Fibroblast of skin of left quadriceps (primary cell): ENCODE results near the gene COL4A1.
A peak's percentile ranks its signal among the peaks of the same experiment; 100 is the strongest.

ENCODE experiments used
- DNase-seq, 2 experiments: peaks; one replicate each; pipeline ENCODE4 v3.0.0-alpha.2; 2013; ENCODE audit warnings: low read depth in 2 of 2

The COL4A1 gene

DNA sequence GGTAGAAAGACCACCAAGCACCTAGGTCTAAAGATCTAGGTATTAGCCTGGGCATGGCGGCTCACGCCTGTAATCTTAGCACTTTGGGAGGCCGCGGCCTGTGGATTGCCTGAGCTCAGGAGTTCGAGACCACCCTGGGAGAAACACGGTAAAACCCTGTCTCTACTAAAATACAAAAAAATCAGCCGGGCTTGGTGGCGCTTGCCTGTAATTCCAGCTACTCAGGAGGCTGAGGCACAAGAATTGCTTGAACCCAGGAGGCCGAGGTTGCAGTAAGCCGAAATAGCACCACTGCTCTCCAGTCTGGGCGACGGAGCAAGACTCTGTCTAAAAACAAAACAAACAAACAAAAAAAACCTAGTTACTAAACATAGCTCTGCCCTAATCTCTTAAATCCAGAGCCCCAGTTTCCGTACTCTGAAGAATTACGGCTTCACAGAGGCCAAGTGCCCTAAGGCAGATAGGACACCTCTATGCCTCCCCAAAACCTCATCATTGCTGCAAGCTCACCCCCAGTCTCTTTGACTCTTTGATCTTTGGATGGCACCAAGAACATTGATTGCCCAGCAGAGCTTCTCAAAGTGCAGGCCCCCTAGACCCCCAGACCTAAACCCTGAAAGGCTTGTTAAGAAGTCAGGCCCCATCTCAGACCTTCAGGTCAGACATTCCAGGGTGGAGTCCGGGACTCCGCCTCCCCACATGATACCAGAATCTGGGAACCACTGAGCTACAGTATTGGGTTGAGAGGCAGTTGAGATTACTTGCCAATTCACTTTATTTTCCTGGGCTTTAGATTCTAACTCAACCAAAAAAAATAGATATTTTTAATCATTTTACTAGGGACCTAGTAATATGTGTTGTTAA lies 2.9 kb upstream of the COL4A1 start:
- DNase-seq, result no peak

DNA sequence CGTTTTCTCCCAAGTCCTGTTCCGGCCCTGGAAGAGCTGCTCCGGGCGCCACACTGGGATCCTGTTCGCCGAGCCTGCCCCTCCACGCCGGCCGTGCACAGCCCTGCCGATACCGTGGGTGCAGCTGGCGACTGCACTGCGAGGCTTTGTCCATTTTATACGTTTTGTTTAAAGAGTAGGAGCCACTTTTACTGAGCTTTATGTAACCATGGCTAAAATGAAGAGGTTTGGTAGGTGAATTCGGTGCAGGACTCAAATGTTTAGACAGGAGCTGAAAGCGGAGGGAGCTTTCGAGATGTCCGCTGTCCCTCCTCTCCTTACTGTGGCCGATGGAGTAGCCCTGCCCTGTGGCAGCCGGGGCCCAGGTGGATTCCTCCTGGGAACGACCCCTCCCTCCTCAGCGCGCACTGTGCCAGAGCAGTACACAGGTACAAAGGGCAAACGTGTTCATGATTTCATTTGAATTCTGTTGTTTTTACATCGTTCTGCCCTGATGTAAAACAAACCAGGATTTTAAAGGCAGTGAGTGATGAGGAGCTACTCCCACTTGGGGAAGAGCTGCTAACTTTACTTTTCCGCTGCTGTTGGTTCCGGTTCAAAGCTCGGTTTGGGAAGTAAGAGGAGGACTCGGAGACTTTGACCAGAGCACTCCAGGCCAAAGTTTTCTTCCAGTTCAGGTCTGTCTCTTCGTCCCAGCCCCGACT lies 1.9 kb upstream of the COL4A1 start:
- DNase-seq, result no peak

DNA sequence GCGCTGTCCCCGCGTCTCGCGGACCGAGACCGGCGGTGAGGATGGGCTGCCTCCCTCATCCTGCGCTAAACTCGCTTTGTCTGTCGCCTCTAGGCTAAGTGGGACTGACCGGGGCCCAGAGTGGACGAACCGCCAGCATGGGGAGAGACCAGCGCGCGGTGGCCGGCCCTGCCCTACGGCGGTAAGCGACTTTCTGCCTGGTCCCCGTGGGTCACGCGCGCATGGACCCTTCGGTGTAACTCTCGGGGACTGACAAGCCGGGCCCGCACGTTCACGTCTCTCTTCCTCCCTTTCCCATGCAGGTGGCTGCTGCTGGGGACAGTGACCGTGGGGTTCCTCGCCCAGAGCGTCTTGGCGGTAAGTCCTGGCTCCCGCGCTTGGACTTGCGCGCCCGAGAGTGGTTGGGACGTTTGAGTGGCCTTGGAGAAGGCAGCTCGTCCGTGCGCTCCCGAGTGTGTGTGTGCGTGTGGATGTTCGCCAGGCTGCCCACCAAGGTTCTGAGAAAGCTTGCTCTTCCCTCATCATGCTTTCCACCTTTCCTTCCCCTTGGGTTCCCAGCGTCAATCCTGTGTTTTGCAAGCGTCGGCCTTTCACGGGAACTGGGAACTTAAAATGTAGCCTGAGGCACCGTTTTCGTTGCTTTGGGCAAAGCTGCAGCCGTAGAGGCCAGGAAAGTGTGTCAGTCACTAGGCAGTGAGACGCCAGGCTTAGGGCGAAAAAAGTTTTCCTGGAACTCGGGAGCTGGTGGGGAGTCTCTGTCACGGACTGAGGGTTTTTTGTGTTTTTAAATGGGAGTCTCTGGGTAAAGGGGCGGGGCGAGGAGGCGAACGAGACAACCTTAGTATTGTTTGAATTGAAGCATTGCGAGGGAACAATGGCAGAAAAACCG lies 1.1 kb upstream of the COL4A1 start:
- no peak for DNase-seq

DNA sequence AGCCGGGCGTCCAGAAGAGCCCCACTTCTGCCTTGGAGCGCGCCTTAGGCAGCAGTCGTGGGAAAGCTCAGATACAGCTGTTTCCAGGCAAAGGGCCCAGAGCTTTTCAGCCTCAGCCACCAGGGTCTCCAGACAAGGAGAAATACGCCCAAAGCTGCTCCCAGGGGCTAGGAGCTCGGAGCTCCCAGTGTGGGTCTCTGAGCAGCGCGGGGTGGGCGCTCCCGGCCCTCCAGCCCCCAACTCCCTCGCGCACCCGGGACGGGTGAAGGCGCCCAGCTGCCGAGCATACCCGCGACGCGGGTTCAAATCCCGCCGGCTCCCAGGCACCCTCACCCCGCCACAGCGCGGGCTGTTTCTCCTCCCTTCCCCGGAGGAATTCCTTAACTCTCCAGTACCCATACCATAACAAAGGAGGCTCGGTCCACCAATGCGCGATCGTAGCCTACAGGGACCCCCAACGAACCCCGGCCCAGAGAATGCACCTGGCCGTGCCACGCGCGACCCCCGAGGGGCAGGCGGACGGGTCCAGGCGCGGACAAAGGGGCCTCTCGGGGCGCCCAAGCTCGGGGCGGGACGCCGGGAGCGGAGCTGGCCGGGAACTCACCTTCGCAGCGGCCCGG lies 507 bp downstream of the COL4A1 start:
- no peak for DNase-seq

DNA sequence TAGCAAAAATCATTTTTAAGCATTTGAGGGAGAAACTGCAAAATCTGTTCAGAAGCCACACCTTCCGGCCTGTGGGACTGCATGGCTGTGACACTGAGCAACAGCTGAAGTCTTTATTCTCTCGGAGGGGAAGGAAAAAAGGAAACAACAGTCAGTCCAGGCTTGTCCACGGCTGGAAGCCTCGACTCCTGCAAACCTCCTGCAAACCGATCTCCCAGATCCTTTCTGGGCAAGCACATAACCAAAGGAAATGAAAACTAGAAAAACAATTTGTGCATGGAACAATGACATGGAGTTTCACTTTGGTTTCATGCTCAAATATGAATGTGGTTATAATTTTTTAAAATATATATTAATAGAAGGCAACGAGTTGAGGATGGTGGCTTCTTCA lies 1.0 kb downstream of the COL4A1 start:
- no peak for DNase-seq

DNA sequence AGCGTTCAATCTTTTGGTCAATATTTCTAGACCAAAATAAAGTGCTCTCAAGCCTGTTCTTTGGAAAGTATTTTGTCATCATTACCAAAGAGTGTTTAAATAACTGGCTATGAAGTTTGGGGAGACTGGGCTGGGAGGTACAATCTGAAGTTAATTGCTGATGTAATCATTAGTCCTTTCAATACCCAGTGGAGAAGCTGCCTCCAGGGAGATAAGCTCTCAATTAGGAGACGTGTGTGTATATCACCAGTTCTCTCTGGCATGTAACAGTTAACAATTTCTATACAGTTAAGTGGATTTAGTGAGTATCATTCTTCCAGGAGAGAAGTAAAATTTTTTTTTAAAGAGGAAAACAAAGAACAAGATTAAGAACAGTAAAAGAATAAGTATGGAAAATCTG lies 1.4 kb downstream of the COL4A1 start:
- no peak for DNase-seq

DNA sequence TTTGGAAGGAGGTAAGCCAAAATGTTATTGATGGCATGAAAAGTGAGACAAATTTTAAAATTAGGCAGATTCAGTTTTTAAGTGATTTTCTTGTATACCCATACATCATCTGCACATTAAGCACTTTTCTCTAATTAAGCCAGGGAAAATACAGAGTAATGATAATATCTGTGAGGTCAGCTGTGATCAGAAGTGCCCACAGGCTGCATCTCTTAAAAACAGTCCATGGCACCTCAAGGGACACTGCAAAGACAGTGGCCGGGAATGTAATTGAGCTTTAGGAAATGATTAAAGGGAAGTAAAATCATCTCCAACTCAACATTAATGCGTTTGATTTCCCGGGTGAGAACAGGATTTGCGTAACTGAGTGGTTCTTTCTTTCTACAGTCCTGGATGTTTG lies 2.0 kb downstream of the COL4A1 start:
- DNase-seq, result no peak

DNA sequence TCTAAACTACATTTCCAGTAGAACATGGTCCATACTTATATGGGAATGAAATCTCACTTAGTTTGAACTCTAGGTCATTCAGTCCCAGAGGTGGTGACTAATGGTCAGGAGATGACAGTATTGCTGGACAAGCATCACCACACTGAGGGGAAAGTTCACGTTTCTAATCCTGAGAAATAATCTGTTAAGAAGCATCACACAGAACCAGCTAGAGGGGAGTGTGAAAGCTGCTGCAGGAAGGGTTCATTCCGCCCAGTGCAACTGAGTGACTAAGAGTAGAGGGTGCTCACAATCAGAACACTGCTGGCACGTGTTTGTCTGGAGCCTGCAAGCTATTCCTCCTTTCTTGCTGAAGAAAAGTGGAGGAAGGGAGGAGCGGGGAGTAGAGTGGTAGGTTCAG lies 2.7 kb downstream of the COL4A1 start:
- DNase-seq, result no peak

DNA sequence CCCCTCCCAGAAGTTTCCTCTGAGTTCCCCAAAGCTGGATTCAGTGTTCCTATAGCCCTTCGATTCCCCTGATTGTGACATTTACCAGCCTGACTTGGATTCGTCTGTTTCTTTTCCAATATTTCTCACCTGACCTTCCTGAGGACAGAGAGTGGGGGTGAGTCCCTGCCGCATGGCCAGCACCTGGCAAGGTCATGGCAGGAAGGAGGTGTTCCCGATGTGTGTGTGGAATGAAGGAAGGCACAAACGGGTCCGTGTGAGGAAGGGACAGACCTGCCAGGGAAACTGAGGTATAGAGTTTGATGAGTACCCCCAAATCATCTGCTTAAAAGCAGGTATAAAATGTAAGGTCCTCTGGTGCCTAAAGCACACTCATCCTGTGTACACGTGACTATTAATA lies 3.3 kb downstream of the COL4A1 start:
- DNase-seq, result no peak

DNA sequence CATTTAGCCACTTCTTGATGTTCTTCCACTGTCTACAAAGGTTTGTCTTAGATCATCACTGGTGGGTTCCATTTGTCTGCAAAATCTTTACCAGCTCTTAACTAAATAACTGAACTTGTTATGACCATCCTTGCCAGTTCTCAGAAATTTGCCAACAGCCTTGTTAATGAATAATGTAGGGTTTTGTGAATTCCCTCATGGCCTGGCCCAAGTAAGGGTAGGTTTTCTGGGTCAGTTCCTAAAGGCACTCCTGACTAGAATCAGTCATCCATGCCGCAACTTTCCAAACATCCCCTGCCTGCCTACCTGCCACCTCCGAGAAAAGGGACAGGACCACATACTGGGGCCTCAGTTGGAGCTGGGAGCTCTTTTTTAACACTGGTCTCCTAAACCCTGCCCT lies 4.0 kb downstream of the COL4A1 start:
- DNase-seq, result no peak

DNA sequence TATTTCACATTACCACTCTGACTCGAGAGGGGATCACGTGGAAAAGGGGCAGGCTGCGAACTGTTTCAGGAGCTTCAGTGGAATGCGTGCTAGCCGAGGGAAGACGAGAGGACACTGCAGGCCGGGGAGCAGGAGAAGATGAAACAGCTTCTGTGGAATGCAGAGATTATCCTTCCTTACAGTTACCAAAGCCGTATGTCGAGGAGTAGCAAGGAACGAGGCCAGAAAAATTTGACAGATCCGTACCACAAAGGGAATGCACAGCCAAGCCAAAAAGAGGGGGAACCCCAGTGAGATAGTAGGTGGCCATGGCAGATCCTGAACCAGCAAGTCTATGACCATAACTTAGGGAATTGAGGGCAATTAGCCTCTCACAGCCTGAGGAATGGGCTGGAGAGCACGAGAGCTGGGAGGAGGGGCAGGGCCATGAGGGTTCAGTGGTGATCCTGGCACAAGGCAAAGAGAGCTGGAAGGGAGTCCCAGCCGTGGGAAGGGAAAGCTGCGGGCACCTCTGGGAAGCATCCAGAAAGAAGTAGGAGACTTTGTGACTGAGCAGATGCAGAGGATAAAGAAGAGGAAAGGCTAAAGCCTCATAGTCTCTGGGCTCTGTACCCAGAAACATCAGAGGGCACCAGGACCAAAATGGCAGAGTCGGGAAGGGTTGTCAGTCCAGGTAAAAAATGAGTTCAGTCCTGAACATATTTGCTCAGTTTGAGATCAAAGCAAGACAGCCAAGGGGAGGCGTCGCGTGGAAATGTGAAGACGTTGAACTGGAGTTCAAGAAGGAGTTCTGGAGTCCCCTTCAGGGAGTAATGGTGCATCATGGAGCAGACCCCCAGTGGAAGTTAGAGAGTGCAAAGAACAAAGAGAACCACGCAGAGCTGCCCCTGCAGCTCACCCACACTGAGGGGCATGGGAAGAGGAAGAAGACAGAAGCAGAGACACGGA lies 5.1 kb downstream of the COL4A1 start:
- peak; percentile 79 to 80 for DNase-seq

DNA sequence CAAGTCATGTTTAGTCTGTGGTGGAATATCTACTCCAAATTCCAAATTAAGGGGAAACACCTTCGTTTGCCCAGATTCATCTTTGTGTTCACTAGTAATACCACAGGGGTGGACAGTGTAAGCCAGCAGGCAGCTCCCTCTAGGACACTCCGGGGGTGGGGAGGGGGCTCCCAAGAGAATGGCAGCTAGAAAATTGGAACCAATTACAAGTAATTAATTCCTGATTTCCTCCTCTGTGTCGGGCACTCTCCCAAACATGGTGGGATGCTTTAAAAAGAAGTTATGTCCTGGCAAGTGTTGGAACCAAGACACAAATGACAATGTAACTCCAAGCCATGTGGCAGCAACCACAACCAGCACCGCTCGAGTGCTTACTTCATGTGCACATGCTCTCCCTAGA lies 5.9 kb downstream of the COL4A1 start:
- no peak for DNase-seq

DNA sequence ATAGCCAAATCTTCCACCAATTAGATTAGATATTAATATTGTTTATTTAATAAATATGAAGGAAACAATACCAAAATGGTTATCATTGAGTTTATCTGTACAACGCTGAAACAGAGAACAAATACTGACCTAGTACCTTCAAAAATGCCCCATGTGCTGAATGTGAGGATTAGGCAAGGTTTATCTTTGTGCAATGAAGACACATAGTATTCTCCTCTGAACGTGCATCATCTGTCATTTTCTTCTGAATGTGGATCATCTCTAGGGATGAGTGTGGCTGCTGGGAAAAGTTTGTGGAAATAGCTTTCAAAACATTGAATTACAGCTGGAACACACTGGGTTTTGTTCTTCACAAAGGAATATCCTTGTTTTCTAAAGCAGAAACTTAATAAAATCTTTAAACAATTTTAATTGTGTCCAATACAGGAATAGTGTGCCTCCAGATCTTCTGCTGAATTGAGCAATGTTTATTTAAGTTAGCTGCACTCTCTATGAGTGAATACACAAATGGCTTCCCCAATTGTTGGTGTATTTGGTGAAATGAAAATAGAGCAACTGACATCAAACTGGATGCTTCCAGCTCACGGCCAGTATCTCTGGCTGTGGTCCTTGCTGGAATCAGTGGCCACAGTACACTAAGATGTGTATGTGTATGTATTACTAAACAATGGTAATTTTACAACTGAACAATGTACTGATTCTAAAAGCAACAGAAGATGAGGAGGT lies 6.7 kb downstream of the COL4A1 start:
- DNase-seq, result no peak

DNA sequence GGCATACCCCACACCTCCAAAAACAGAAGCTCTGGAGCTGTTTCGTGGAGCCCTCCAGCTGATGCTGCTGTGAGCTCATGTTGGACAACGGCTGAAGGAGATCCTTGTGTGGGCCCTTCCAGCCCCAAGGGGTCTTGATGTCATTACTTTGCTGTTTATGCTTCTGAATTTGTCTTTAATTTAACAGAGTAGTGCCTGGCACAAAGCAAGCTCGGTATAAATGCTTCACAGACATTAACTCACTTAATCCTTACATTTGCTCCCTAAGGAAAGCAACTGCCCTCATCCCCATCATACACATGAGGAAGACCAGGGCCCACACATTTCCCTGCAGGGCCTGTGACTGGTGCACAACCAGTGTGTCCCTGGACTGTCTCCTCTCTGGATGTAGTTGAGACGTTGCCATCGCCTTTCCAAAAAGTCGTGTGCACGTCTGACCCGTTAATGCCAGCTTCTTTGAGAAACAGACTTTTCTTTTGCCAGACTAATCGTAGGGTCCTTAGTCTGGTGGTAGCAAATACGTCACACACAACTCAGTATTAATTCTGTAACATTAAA lies 7.6 kb downstream of the COL4A1 start:
- no peak for DNase-seq

DNA sequence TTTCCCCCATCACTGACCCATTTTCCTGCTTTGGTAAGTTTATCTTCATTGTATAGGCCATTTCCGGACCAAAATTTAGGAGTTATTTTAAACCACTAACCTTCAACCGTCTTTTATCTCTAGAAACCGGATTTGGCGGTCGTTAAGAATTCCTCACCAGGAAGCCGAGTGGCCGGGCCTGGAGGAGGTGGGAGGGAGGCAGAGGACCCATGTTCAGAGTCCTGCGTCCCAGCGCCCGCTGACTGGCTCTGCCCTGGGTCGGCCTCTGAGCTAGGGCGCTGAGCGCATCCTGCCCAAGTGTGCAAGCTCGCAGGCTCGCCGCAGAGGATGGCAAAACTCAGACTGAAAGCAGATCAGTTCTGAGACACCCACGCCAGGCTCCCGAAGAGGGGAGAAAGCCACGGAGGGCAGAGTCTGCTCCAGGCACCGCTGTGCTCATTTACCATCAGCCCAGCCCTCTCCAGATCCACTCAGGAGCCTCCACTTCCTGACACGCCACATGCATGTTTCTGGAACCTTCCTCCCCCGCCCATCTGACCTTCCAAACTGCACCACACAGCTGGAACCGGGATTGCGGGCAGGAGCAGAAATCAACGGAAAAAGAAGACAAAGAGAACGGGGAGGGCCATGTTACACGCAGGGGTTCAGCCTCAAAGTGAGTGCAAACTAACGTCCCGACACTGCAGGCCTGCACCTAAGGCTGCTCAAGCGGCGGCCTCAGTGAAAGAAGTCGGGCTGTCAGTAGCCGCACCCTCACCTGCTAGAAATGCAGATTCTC lies 8.3 kb downstream of the COL4A1 start:
- DNase-seq, result no peak

DNA sequence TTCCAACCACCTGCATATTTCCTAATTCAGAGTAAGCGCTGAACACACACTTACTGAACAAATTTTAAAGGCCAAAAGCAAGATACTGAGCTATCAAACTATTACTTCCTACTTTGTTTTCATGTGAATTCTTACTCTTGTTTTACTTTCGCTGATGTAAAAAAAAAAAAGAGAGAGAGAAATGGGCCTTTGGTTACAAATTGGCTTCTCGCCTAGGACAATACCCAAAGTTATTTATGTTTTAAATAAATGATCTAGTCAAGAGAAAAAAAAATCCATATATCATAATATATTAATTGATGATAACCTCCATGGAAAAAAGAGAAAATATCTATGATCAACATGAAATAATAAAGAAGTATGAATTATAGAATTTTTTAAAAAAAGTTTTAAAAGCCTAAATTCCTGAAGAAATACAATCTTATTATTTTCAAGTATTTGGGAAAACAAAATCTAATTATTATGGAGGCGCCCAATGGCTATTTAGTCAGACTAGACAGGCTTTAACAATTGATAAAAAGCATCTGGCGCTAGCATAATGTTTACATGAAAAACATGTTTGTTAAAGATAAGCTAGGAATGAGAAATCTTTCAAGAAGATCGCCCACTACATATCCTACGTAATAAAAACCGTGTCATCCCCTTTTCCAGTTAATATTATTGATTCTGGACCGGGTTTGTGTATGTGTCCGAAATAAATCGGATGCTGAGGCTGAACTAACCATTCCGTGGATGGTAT lies 9.0 kb downstream of the COL4A1 start:
- no peak for DNase-seq

DNA sequence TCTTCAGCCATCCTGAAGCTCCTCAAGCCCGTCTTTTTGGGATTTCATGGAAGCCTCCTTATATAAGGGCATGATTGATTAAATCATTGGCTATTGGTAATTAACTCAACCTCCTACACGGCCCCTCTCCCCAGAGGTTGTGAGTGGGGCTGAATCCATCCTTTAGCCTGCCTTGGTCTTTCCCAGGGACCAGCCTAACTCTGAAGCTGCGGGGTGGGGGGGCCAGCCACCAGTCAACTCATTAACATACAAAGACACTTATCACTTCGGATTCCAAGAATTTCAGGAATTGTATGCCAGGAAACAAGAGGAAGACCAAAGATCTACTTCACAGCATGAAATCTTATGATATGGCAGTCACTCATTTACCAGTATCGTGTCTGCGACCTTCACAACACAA lies 9.9 kb downstream of the COL4A1 start:
- no peak for DNase-seq

DNA sequence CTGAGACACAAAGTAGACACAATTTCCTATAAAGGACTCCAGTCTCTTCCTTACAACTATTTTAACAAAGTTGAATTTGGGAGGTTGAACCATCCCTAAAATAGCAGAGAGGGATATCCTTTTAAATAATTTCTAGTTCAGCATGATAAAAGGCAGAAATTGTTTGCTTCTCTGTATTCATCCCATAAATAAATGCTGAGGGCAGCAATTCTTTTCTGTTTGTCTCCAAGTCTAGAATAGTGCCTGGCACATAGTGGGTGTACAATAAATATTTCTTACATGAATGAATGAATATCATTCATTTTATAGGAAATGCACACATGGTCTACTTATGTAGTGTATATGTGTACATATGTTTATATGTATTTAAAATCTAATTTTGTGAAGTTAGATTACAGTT lies 12.3 kb downstream of the COL4A1 start:
- DNase-seq, result no peak
